Measurements from ENCODE around the gene SFTPA1.
"Not testable (repeated sequence)": the region's sequence is repeated elsewhere in the genome, so short reads cannot be mapped to it uniquely, and the experiment has no call there.

SFTPA1 gene

GRCh38 chr10:79615577-79615976 is 4.8 kb downstream of the SFTPA1 start:
- in situ Hi-C loops (cut with MboI; ENCODE audit: low sequenced_read_pairs, unreplicated experiment) = no loop called here
- no peak for DNase-seq (ENCODE audit: low spot score)

DNA sequence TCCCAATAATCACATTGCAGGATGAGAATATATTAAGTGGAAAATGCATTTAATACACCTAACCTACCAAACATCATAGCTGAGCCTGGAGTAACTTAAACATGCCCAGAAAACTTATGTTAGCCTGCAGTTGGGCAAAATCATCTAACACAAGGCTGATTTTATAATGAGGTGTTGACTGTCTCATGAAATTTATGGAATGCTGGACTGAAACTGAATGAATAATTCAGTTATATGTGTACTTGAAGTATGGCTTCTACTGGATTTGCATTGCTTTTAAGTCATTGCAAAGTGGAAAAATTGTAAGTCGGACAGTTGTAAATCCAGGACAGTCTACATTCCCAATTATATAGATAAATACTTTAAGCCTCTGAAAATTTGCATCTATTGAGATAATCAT is 5.4 kb downstream of the SFTPA1 start:
- DNase-seq (ENCODE audit: low spot score) = no peak
- TF ChIP-seq CTCF (IDR thresholded peaks at IDR 0.05; ENCODE audit: borderline replicate concordance, control extremely low read depth, extremely low read depth, insufficient read depth, missing control alignments) = no peak
- in situ Hi-C loops (cut with MboI; ENCODE audit: low sequenced_read_pairs, unreplicated experiment) = no loop called here

More at GRCh38 chr10:79615577-79615976, 4.8 kb downstream of the SFTPA1 start:
- TF ChIP-seq CTCF (IDR thresholded peaks at IDR 0.05; ENCODE audit: borderline replicate concordance, control extremely low read depth, extremely low read depth, insufficient read depth, missing control alignments) = no peak

DNA sequence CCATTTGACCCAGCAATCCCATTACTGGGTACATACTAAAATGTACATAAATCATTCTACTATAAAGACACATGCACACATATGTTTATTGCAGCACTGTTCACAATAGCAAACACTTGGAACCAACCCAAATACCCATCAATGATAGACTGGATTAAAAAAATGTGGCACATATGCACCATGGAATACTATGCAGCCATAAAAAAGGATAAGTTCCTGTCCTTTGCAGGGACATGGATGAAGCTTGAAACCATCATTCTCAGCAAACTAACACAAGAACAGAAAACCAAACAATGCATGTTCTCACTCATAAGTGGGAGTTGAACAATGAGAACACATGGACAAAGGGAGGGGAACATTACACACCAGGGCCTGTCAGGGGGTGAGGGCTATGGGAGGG is 12.9 kb downstream of the SFTPA1 start:
- in situ Hi-C loops (cut with MboI; ENCODE audit: low sequenced_read_pairs, unreplicated experiment); DNase-seq (ENCODE audit: low spot score): not testable (repeated sequence)

GRCh38 chr10:79627075-79627474 is 16.3 kb downstream of the SFTPA1 start:
- in situ Hi-C loops (cut with MboI; ENCODE audit: low sequenced_read_pairs, unreplicated experiment) = no loop called here
- no peak for DNase-seq (ENCODE audit: low spot score)
- TF ChIP-seq CTCF (IDR thresholded peaks at IDR 0.05; ENCODE audit: borderline replicate concordance, control extremely low read depth, extremely low read depth, insufficient read depth, missing control alignments) = no peak

GRCh38 chr10:79628083-79628482 is 17.3 kb downstream of the SFTPA1 start:
- TF ChIP-seq CTCF (IDR thresholded peaks at IDR 0.05; ENCODE audit: borderline replicate concordance, control extremely low read depth, extremely low read depth, insufficient read depth, missing control alignments) = no peak
- in situ Hi-C loops (cut with MboI; ENCODE audit: low sequenced_read_pairs, unreplicated experiment) = no loop called here
- DNase-seq (ENCODE audit: low spot score) = no peak

DNA sequence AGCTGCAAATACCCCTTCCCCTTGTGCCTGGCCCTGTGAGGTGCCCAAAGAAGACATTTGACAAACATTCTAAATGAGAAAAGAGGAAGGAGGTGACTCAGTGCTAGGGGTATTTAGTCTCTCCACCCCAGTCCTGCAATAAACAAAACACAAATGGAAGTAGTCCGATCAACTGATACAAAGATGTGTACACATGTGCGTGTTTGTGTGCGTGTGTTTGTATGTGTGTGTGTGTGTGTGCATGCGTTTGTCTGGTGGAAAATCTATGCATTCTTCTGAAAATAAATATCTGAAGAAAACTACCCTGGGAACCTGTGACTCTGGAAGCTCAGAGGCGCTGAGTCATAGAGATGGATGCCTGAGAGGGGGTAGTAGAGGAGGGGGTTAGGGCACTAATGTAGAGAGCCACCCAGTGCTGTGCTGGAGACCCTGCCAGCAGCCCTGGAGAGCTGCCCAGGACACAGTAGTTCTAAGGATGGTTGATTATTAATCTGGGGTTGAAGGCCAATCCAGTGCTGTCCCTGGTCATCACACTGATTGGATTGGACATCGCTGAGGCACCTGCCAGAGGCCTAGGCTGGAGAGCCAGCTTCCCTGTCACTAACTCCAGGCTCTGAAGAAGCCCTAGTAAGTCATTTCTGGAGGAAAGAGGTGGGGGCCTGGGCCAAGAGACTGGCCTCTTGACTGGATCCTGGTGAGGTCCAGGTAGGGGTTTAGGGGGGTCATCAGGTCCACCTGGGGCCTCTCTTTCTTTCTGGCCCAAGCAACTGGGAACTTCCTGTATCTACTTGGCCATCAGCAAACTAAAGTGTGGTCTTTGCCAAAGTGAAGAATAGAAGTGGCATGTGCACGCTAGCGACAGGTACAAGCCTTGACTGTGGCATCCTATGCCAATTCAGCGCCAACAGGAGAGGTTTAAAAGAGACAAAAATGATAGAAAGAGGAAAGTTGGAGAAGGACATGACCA is 18.5 kb downstream of the SFTPA1 start:
- no peak for DNase-seq (ENCODE audit: low spot score)
- no peak for TF ChIP-seq CTCF (IDR thresholded peaks at IDR 0.05; ENCODE audit: borderline replicate concordance, control extremely low read depth, extremely low read depth, insufficient read depth, missing control alignments)
- in situ Hi-C loops (cut with MboI; ENCODE audit: low sequenced_read_pairs, unreplicated experiment) = no loop called here

DNA sequence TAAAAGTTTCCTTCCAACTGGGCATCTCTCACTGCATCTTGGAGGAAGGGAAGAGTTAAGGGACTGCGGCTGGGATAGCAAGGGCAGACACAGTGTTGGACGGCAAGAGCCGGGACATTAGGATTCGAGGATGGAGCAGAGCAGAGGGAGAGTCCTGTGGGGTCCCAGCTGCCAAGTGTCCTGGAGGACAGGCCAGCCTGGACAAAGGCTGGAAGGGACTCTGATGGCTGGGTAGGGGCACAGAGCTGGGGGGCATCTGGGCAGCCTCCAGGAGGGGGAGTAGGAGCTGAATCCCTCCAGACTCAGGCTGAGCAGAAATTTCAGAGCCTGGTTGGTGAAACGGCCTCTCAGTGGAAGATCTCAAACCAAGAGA is 19.2 kb downstream of the SFTPA1 start:
- TF ChIP-seq CTCF (IDR thresholded peaks at IDR 0.05; ENCODE audit: borderline replicate concordance, control extremely low read depth, extremely low read depth, insufficient read depth, missing control alignments) = no peak
- DNase-seq (ENCODE audit: low spot score) = no peak
- in situ Hi-C loops (cut with MboI; ENCODE audit: low sequenced_read_pairs, unreplicated experiment) = no loop called here

DNA sequence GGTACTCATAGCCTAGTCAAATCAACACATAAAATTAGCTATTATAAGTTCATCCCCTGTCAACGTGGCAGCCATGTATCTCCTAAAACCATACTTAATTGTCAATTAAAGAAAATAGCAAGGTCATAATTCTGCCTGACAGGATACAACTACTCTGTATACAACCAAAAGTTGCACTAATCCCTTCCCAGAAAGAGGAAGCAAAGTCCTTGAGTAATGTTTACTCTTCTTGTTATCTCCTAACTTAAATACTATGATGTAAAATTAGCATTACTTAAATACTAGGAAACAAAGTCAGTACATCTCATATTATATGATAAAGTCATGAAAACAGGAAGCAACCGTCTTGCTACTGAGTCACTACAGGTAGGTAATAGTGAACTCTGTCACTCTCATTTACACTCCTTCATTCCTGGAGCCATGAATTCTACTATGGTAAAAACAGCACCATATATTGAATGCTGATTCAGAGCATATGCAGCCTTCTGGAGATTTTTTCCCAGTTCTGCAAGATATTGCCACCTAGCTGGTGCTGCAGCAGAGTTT is 26.0 kb downstream of the SFTPA1 start:
- DNase-seq (ENCODE audit: low spot score); in situ Hi-C loops (cut with MboI; ENCODE audit: low sequenced_read_pairs, unreplicated experiment): not testable (repeated sequence)

Measured in GM13976 (cell line).